HG02798 (cell line): ENCODE results near the gene ARHGAP25.
"Not testable (repeated sequence)": the region's sequence is repeated elsewhere in the genome, so short reads cannot be mapped to it uniquely, and the experiment has no call there.

ENCODE experiments used
- ATAC-seq: cut with Tn5 transposase; IDR thresholded peaks from one replicate; pipeline ENCODE4 v1.9.1; 2021; ENCODE audit warnings: mild to moderate bottlenecking; ENCODE audit not compliant: unreplicated experiment, poor library complexity

The ARHGAP25 gene

DNA sequence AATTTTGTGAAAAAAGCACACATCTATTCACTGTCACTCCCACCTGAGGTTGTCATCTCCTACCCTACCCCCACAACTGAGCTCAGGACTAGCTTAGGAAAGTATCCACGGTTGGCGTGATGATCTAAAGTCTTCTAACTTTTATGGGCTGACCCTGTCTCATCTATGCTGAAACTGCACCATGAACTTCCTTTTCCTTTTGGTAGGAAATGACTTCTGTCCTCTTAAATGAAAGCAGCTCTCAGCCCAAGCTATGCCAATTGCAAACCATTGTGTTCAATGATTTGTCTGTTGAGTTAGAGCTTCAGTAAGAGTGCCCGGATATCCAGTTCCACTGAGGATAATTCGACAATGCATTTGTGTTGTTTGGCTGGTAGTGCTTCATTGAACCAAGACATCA lies 52.7 kb downstream of the ARHGAP25 start:
- ATAC-seq: no peak

DNA sequence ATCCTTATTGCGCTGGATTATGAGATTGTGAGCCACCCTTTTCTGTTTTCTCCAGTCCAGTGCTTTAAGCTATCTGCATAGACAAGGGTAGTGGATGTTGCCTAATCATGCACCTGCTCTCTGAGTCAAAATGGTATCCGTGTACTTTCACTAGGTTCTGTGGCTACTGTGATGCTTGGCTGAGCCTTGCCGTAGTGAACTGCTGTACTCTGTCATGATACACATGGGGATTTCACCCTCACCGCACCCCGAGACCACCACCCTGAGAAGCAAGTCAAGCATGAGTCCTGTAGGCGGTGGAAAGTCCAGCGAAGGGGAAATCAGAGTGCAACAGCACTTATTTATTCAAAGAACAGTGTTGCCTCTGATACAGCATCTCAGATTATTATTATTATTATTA lies 55.0 kb downstream of the ARHGAP25 start:
- ATAC-seq: peak; percentile 100

DNA sequence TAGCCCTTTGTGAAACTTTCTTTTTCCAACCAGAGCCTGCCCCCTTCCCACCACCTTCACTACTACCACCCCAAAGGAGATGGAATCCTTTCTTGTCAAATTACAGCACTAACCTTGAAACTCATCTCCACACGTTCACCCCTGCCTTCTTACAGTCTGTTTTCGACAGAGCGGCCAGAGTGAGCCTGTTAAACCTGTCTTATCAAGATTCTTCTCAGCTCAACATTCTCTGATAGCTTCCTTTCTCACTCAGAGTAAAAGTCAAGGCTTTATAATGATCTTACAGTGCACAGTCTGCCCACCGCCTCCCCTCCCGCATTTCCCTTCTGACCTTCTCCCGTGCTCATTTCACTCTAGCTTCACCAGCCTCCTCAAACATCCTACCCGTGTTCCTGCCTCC lies 56.0 kb downstream of the ARHGAP25 start:
- ATAC-seq: no peak

DNA sequence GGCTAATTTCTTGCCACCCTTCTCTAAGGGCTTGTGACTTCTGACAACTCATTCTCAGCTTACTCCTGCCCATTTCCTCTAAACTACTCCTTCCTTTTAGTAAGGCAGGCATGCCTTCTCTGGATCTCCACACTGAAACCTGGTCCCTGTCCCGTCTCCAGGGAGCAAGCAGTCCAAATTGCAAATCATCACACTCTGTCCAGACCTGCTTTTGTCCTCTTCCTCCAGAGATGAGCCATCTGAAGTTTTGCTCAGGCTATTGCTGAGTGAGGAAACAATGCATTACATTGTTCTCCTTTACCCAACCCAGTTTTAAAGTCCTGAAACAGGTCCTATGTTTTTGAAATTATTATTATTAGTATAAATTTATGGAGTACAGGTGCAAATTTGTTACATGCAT lies 57.3 kb downstream of the ARHGAP25 start:
- no peak for ATAC-seq

DNA sequence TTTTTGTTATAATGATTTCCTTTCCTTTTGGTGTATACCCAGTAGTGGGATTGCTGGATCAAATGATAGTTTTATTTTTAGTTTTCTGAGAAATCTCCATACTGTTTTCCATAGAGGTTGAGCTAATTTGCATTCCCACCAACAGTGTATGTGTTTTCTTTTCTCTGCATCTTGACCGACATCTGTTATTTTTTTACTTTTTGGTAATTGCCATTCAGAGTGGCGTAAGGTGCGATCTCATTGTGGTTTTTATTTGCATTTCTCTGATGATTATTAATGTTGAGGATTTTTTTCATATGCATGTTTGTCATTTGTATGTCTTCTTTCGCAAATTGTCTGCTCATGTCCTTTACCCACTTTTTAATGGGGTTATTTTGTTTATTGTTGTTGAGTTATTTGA lies 58.1 kb downstream of the ARHGAP25 start:
- no peak for ATAC-seq

DNA sequence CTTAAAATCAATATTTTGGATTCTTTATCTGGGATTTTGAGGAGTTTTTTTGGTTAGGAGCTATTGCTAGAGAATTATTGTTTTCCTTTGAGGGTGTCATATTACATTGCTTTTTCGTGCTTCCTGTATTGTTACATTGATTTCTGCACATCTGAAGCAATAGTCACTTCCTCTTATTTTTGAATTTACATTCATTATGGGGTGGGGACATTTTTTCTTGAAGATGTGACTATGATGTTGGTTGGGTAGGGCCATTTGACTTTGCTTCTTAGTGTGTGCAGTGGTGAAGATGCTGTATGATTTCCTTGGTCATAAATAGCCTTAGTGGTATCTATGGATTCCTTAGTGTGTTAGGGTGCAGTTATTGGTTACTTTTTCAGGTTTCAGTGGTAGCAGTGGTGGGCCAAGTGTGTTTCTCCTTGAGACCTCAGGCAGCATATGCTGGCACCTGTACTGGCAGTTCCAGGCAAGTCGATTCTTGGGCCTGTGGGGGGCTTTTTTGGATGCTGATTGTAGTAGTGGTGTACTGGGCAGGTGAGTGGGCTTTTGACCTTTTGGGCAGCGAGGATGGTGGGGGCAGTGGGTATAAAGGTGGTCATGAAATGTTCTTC lies 61.8 kb downstream of the ARHGAP25 start:
- no peak for ATAC-seq

DNA sequence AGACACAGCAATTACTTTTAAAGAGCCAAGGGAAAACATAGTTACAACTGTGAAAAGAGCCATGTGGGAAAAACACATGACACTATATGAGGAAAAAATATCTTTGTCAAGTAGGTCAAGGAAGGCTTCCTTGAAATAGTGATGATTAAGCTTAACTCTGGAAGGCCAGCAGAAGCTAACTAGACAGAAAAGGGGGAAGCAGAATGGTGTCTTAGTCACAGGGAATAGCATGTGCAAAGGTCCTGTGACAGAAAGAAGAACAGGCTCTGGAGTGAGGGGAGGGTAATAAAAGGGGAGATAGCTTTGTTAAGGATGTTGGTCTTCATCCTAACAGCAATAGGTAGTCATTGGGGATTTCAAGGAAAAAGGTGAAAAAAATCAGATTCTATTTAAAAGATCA lies 64.0 kb downstream of the ARHGAP25 start:
- ATAC-seq: no peak

DNA sequence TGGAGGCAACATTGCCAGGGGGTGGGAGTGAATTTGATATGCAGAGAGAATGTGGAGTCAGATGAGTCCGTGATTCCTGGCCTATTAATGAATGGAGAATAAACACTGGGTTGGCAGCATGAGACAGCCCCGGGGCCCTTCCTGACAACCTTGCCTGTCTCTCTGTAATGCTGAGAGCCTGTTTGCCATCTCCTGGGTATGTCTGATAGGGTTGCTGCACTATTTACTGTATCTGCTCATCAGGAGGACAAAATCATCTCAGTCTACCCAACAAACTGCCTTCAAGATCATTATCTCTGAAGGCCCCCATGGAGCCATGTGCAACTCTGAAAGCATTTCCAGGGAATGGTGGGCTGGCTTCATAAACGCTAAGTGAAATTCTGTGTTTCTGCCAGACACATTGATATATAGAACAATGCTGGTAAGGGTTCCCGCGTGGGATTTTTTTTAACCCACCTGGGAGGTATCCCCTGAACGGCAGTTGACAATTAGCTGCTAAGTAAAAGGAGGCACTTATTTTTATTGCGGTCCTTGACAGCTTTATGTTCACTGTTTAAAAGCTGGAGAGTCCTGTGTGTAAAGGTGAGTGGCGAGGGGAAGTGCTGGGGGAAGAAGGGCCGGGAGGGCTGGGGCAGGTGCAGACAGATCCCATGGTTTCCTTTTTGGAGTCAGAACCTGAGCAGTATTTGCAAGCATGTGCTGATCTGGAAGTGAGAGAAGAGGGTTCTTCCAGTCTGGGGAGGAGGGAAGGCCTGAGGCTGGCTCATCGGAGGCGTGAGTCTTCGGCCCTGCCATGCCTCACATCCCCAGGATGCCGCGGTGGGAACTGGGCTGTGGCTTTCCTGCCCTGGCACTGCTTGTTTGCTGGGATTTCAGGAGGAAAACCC lies 64.8 kb downstream of the ARHGAP25 start:
- ATAC-seq: no peak

DNA sequence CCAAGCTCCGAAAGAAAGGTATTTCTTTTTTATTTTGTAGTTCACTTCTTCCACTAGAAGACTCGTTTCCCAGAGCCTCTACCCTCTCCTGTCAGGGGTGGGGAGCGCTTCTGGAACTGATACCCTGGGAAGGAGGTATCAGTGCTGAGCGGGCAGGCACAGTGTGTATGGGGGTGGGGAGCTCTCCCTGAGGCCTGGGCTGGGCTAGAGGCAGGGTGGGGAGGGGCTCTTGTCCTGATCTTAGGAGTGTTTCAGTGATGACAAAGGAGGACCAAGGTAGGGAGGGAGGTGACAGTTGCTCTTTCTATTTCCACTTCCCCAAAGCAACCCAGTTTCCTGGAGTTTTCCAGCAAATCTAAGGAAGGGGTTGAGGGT lies 65.4 kb downstream of the ARHGAP25 start:
- ATAC-seq: no peak

DNA sequence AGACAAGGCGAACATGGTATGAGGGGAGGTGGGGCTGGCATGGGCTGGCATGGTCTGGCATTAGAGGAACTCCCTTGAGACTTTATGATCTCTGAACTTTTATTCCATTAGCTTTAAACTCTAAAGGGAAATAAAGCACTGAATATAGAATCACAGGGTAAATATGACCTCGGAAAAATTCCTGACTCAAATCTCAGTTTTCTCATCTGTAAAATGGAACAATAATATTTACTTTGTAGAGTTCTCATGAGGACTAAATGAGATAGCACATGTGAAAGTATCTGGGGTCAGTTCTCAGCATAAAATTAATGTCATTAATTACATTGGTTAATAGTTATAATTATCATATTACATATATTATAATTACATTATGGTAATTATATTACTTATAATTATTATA lies 65.9 kb downstream of the ARHGAP25 start:
- ATAC-seq: no peak

DNA sequence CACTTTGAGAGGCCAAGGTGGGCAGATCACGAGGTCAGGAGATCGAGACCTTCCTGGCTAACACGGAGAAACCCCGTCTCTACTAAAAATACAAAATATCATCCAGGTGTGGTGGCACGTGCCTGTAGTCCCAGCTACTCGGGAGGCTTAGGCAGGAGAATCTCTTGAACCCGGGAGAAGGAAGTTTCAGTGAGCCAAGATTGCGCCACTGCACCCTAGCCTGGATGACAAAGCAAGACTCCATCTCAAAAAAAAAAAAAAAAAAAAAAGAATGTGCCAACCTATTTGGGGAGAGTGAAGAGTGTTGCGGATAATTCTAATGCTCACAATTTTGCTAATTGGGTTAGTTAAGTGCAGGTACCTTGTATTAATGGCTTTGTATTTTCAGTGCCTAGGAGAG lies 67.5 kb downstream of the ARHGAP25 start:
- not testable (repeated sequence) for ATAC-seq

DNA sequence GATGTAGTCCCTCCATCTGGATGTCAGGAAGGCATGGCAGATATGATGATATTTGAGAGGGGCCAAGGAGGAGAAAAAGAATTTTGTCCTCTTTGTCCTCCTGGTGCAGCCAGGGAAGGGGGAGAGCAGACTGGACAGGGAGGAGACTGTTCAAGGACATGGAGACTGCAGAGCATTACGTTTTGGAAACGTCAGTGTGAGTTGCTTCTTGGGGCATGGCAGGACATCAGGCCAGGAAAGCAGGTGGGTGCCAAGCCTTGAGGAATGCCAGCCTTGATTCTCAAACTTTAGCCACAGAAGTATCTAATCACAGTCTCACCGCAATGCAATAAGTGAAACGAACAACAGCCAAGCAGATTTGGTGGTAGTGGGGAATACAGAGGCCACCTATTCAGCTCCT lies 70.4 kb downstream of the ARHGAP25 start:
- ATAC-seq: no peak

DNA sequence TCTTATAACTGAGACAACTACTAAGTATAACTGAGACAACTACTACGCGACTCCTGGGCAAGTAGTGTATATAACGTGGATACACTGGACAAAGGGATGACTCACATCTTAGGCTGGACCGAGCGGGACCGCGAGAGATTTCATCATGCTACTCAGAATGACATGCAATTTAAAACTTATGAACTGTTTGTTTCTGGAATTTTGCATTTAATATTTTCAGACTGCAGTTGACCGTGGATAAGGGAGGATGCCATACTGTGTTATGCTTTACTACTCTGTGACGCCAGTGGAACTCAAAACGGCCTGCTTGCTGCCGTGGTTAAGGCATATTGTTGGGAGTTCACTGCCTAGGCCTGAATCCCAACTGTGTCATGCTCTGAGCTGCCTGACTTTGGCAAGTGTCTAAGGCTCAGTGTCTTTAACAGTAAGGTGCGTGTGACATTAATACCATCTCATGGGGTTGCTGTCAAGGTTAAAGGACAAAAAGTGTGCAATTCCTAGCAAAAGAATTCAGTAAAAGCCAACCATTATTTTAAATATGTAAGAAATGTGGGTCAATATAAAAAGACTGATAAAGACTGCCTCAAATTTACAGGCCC lies 72.0 kb downstream of the ARHGAP25 start:
- no peak for ATAC-seq

DNA sequence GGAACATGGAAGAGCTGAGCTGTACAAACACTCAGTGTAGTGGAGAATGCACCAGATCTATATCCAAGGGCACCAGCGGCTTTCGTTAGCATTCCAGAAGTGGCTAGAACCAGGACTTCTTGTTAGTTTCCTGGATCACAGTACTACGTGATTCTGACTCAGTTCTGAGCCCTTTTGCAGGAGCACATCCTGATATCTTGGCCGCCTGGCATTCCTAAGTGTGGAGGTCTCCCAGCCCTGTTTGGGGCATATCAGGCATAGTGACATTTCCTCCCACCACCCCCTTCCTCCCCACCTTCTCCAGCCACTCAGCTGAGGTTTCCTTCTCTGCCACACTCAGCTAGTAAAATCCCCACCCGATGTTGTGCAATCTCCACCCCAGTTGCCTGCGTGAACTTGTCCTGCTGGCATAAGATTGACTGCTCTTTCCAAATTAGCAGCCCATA lies 73.2 kb downstream of the ARHGAP25 start:
- ATAC-seq: no peak

DNA sequence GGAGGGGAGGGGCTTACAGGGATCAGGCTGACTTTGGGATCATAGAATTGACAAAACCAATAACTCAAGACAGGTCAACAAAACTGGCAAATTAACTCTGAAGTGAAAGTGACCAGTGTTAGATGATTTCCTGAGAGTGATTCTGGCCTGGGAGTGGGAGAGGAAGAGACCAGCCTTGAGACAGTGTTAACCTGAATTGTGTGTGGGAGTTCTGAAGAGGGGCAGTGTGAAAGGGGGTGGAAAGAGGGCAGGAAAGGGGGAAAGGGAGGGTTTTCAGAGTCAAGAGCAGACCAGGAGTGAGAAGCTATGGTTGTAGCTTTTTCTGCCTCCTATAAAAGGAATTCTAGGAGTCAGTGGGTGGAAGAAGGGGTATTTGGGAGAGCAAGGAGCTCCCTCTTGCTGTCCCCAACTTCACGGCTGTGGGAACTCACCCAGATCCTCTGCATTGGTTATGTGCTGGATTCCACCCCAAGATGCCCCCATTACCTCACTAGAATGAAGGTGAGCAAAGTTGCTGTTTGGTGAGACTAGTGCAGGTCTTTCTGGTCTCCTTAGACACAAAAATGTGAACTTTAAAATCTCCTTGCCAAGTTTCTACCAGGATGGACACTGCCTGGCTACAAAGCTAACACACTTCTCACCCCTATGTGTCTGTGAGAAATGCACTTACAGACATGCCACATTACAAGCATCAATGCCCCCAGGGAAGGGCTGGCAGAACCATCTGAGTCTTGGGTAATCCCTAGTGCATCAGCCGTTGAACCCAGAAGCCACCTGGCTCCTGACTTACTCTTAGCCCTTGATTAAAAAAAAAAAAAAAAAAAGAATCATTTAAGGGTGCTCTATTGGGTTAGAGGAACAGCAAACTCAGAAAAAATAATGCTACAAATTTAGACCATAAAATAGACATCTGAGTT lies 75.0 kb downstream of the ARHGAP25 start:
- ATAC-seq: no peak

DNA sequence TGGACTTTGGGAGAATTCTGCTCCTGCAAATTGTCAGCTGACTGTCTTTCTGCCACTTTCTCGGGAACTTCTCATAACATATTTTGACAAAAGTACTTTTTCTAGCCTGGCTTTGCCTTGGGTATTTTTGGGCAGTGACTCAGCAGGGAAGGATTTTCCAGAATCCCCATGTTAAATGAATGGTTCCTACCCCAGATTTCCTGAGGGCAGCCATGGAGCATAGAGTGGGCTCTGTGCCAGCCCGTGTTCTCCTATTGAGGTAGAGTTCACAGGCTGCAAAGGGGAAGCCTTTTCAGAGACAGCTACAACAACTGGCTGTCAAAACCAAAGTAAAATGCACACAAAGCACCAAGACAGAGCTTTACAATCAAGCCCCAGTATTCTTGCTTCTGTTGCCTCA lies 76.8 kb downstream of the ARHGAP25 start:
- no peak for ATAC-seq

DNA sequence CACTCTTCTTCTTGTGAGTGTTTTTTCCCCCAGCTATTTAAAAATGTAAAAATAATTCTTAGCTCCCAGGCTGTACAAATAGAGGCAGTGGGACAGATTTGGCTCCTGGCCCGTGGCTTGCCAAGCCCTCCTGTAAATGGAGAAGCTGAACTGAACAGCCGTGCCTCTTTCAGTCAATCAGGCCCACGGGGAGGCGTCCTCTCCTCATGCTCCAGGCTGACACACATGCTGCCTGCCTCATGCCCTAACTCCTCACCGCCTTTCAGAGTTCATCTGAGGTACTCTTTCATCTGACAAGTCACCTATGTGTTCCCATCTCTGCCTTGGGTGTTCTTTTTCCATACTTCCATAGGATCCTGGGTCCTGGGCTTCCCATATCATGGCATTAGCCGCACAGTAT lies 77.6 kb downstream of the ARHGAP25 start:
- ATAC-seq: no peak

DNA sequence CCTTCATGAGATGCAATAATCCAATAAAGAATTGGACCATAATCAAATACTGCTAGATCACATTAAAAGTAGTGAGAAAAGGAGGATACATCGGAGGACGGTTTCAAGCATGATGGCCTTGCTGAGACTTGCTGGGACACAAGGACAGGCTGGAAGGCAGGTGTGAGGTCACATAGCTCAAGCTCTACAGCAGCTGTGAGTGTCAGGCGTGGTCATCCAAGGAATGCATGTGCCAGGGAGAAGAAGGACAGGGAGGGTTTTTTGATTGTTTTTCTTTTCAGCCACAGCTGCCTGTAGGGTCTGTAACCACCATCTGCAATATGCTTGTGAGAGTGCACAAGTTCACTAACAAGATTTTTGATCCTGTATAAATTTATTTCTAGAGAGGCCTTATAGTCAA lies 79.0 kb downstream of the ARHGAP25 start:
- no peak for ATAC-seq

DNA sequence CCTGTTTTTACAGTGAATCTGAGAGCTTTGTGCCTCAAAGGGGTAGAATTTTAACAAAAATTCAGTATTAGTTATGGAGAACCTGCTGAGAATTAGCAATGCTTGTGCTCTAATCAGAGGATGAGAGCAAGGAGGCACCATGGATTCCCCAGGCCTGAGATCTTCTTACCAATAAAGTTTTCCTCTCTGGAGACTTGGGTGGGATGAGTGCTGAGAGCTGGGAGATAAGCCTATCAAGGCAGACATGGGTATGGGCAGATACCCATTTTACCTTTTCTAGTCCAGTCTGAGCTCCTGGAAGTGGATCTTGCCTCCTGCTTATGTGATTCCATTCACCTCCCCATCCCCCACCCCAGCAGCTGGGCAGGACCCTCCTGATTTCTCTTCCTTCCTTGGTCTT lies 82.7 kb downstream of the ARHGAP25 start:
- ATAC-seq: no peak

DNA sequence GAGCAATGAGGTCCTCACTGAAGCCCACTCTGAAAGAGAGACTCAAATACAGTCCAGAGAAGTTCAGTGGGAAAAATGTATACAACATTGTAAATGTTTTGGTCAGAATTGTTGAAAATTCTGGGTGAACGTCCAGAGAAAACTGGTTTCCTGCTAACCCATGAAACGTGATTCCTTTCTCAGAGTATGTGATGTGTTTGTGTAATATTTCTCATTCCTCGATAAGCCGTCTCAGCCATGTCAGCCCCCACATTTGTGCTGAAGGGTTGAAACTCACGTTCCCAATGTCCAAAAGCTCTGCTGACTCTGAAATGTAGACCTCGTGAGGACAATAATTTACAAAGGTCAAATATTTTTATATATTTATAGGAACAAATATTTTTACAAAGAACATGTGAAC lies 84.9 kb downstream of the ARHGAP25 start:
- no peak for ATAC-seq
